GM19035 (cell line): ENCODE measurements around the gene ACTA2.

Experiments
- ATAC-seq: cut with Tn5 transposase; IDR thresholded peaks from one replicate; pipeline ENCODE4 v1.9.1; 2021; ENCODE audit not compliant: unreplicated experiment

The ACTA2 gene

DNA sequence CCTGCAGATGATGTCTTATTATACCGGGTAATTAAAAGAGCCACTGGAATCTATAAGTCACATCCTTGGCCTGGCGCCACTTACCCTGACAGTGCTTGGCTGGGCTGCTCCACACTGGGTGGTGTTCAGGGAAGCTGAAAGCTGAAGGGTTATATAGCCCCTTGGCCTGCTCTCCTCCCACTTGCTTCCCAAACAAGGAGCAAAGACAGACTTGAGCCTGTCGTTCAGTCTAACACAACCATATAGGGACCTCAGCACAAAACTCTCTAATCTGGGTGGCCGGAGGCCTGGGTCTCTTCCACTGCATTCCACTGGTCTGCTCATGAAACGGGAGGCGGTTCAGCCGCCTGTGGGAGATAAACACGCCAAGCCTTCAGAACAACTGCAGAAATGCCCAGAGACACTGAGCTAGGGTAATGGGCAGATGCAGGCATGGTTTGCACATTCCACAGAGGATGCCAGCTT is at the start of gene ACTA2:
ACTA2 (minus strand) TSS at position 127 of the 465 bp plus-strand sequence. CDS start 3,843 bp downstream, outside the sequence.
- ATAC-seq = no peak

DNA sequence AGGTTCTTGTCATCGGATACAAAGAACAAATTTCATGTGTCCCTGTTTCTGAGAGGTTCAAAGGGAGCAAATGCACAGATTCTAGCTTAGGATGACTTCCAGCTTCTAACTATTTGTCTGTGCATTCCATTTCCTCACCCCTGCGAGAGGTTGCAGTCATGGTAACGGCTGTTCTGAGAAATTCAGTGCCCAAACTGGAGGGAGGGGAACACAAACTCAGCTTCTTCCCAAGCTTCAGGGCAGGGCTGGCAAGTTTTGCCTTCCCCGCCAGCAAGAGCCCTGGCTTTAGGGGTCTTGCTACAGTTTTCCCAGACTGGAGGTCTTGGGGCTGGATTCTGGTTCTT is 49.1 kb upstream of the ACTA2 start:
- ATAC-seq = no peak

DNA sequence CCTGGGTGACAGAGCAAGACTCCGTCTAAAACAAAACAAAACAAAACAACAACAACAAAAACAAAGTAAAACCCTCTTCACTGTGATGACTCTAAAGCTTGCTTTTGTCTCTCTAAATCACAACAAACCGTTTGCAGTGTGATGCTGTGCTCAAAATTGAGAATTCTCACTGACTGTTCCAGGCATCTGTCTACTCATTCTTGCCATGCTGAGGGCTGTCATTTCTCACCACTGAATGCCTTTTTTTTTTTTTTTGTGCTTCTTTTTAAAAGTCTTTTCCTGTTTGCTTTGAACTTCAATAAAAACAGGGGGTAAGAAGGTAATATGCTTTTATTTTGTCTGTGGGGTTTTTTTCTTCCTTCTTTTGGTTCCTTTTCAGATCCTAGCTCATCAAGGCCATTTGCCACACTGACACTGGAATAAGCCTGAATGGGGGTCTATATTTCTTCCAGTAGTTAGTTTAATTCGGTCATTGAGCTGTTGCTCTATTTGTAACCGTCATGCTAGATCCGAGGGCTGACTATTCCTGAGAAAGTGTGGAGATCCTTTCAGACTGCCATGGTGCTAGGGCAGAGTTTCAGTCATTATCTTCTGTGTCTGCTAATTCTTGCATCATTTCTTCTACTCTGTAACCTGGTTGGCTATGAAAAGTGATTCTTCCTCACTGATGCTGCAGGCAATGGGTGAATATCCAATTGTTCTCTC is 48.6 kb upstream of the ACTA2 start:
- peak; percentile 40 for ATAC-seq

- no peak for ATAC-seq
Measured at GRCh38 chr10:88999625-89000024, 47.1 kb upstream of the ACTA2 start.

- ATAC-seq = peak; percentile 43
Measured at GRCh38 chr10:88996927-88997326, 44.4 kb upstream of the ACTA2 start.

- ATAC-seq = no peak
Measured at GRCh38 chr10:88995156-88995876, 42.7 kb upstream of the ACTA2 start.

DNA sequence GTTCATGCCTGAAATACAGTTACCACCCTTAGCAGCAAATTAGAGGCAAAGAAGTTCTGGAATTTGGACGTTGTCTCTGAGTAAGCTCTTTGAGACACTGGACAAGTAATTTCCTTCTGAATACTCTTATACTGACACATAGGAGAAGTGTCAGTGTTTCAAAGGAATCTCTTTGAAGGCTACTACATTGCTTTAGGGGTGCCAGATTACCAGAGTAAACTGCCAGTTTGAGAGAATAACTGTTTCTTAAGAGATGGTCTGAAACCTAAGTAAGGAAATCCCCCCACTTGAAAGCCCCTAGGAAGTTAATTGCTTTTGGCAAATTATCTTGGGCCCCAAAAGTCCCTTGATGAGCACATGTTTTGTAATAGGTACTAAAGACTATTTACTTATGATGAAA is 41.4 kb upstream of the ACTA2 start:
- no peak for ATAC-seq

GRCh38 chr10:88992921-88993524 is 40.5 kb upstream of the ACTA2 start:
- no peak for ATAC-seq

DNA sequence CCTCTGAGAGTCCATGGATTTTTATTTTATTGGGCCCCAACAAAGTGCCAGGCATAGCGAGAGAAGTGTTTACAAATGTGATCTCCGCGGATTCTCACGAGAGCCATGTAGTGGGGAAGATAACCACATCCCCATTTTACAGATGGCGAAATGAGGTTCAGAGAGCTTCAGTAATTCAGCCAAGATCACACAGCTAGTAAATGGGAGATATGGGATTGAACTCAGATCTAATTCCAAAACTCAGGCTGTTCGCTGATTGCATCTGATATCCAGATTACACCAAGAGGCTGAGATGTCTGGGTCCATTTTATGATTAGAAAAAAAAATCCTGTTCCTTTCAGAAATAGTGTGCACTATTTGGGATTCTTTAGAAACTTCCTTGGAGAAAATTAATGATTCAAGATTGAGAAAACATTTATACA is 39.3 kb upstream of the ACTA2 start:
- peak; percentile 5 for ATAC-seq

DNA sequence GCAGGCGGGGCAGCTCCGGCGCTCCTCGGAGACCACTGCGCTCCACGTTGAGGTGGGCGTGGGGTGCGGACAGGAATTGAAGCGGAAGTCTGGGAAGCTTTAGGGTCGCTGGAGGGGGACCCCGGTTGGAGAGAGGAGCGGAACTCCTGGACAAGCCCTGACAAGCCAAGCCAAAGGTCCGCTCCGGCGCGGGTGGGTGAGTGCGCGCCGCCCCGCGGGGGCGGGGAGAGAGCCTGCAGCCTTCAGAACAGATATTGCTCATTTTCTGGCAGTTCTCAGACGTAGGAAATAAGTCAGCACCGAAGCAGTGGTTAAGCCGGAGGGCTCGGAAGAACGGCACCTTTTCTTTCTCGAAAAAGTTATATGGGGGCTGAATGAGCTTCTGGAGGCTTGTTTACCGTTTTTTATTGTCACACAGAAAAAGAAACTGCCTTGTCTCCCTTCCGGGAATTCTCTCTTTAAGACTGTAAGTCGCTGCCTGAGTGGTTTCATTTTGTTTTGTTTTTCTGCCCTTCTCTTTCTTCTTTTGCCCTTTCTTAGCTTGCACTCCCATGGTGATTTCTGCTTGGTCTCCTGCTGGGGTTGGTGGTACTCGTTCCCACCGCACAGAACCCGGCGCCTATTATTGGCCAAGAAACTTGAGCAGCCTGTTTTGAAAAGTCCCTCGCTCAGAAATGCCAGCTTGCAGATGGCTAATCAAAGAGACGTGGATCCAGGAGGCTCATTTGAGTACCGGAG is 38.8 kb upstream of the ACTA2 start:
- peak; percentile 45 for ATAC-seq

GRCh38 chr10:88990384-88991160 is 38.0 kb upstream of the ACTA2 start, which contains the start of gene FAS:
FAS (plus strand) TSS chr10:88990798; CDS start chr10:88990877, 79 bp downstream.
- ATAC-seq = peak; percentile 55

DNA sequence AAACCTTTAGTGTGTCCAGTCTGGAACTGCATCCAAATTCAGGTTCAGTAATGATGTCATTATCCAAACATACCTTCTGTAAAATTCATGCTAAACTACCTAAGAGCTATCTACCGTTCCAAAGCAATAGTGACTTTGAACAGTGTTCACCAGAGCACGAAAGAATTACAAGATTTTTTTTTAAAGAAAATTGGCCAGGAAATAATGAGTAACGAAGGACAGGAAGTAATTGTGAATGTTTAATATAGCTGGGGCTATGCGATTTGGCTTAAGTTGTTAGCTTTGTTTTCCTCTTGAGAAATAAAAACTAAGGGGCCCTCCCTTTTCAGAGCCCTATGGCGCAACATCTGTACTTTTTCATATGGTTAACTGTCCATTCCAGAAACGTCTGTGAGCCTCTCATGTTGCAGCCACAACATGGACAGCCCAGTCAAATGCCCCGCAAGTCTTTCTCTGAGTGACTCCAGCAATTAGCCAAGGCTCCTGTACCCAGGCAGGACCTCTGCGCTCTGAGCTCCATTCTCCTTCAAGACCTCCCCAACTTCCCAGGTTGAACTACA is 37.3 kb upstream of the ACTA2 start:
- ATAC-seq = peak; percentile 3

DNA sequence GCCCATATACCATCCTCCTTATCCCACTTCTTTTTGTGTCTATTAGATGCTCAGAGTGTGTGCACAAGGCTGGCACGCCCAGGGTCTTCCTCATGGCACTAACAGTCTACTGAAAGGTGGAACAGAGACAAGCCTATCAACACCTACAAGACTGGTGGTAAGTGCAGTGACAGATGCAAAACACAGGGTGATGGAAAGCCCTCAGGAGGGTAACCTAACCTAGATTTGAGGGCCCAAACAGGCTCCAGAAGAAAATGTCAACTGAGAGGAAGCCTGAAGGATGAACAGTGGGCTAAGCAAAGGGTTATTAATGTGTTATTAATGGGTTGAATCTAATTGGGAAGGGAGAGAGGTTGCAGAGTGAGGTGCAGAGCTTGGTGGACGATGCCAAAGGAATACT is 36.9 kb upstream of the ACTA2 start:
- no peak for ATAC-seq

- no peak for ATAC-seq
Measured at GRCh38 chr10:88987840-88988239, 35.3 kb upstream of the ACTA2 start.

- no peak for ATAC-seq
Measured at GRCh38 chr10:88987243-88987725, 34.7 kb upstream of the ACTA2 start.

DNA sequence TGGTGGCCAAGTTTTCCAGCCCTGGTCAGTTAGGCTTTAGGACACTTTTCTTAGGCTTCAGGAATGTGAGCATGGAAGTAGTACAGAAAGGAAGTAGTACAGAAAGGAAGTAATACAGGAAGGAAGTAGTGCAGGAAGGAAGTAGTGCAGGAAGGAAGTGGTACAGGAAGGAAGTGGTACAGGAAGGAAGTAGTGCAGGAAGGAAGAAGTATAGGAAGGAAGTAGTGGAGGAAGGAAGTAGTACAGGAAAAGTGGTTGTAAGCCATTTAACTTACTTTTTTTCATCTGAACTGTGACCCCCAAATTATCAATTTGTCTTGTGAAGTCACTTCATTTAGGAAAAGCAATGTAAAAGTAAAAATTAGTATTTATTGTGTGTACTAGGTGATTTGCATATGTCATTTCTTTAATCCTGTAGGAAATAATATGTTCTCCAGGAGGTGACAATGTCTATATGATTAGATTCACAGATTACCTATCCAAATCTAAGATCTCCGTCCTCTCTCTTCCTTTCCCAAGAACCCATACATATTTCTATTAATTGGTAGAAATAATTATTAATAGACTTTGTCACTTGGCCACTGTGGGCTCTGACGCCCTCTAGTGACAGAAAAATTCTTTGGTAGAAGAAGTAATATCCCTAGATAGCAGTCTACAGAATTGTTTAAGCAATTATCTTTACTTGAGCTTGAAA is 34.1 kb upstream of the ACTA2 start:
- ATAC-seq = no peak

- no peak for ATAC-seq
Measured at GRCh38 chr10:88984525-88984924, 32.0 kb upstream of the ACTA2 start.

- ATAC-seq = no peak
Measured at GRCh38 chr10:88983939-88984338, 31.4 kb upstream of the ACTA2 start.

- ATAC-seq = no peak
Measured at GRCh38 chr10:88983206-88983605, 30.6 kb upstream of the ACTA2 start.
